CD4-positive, alpha-beta T cell (primary cell): ENCODE data around the gene TYR. TPM values are rescaled to one million over a fixed set of nuclear protein-coding genes. Genes with fewer than 3 reads are reported as not detected.
"Not testable (repeated sequence)": the region's sequence is repeated elsewhere in the genome, so short reads cannot be mapped to it uniquely, and the experiment has no call there.

ENCODE experiments used
- ATAC-seq: fragments of 200-7000 bp; cut with Tn5 transposase; one replicate; pipeline ENCODE4 v1.10.0; 2022; ENCODE audit warnings: mild to moderate bottlenecking; ENCODE audit not compliant: poor library complexity
- CTCF ChIA-PET: fragments of 350-600 bp; sonication (Branson Sonifier 250); formaldehyde crosslinking; loops from one replicate; lab custom pipeline; 2021; ENCODE audit warnings: antibody characterized with exemption, inconsistent platforms; lab: Charles Lee
- POLR2A ChIA-PET: fragments of 350-600 bp; sonication (Branson Sonifier 250); formaldehyde crosslinking; loops from one replicate; lab custom pipeline; 2021; ENCODE audit warnings: antibody characterized with exemption, inconsistent platforms; lab: Charles Lee
- DNase-seq, 14 experiments: peaks; one replicate each; pipeline ENCODE4 v3.0.0-alpha.2; 2013 to 2020; ENCODE audit warnings: mixed read lengths in 2 of 14
- H3K27ac ChIP-seq, 2 donors: one replicate each; pipeline versions ENCODE4 v1.5.1 to v1.7.0; 2013; ENCODE audit warnings: low read length in 2 of 2, low read depth in 1 of 2, mild to moderate bottlenecking in 1 of 2
- H3K27me3 ChIP-seq, 2 experiments: 1 replicate in 1 of 2; 2 replicates in 1 of 2; pipeline versions ENCODE4 v1.6.1 to v1.7.0; 2013; ENCODE audit warnings: low read length in 2 of 2, control low read depth in 1 of 2, mild to moderate bottlenecking in 1 of 2, moderate library complexity in 1 of 2; ENCODE audit not compliant: insufficient read depth in 2 of 2, control insufficient read depth in 1 of 2
- H3K36me3 ChIP-seq: one replicate; pipeline ENCODE4 v1.6.1; 2013; ENCODE audit warnings: low read length, control low read depth; ENCODE audit not compliant: insufficient read depth
- H3K4me1 ChIP-seq: one replicate; pipeline ENCODE4 v1.6.1; 2013; ENCODE audit warnings: low read length, control low read depth; ENCODE audit not compliant: insufficient read depth
- H3K4me3 ChIP-seq: one replicate; pipeline ENCODE4 v1.5.1; 2013; ENCODE audit warnings: mild to moderate bottlenecking, low read length, moderate library complexity
- H3K9me3 ChIP-seq, 2 experiments: 1 replicate in 1 of 2; 2 replicates in 1 of 2; pipeline versions ENCODE4 v1.6.1 to v1.7.0; 2013; ENCODE audit warnings: low read length in 2 of 2, mild to moderate bottlenecking in 2 of 2, control low read depth in 1 of 2, moderate library complexity in 1 of 2; ENCODE audit not compliant: control insufficient read depth in 1 of 2, insufficient read depth in 1 of 2
- H3K27ac Mint-ChIP-seq: one replicate; pipeline ENCODE4 v1.8.0; 2020; ENCODE audit warnings: mixed read lengths
- H3K27me3 Mint-ChIP-seq: one replicate; pipeline ENCODE4 v1.8.0; 2021; ENCODE audit warnings: mixed read lengths
- H3K36me3 Mint-ChIP-seq: one replicate; pipeline ENCODE4 v1.8.0; 2021; ENCODE audit warnings: low read depth, mixed read lengths
- H3K4me1 Mint-ChIP-seq: one replicate; pipeline ENCODE4 v1.8.0; 2021; ENCODE audit warnings: low read depth, mixed read lengths
- H3K4me3 Mint-ChIP-seq: one replicate; pipeline ENCODE4 v1.8.0; 2020; ENCODE audit warnings: mild to moderate bottlenecking, mixed read lengths
- H3K9me3 Mint-ChIP-seq: one replicate; pipeline ENCODE4 v1.8.0; 2020; ENCODE audit warnings: mixed read lengths
- CTCF ChIP-seq: fragments of 200-600 bp; IDR thresholded peaks from one replicate; pipeline ENCODE4 v1.8.0; 2022; ENCODE audit warnings: antibody characterized with exemption, mild to moderate bottlenecking
- intact Hi-C, 2 experiments: fragments of 100-400 bp; cut with DNase I in 1 of 2; cut with micrococcal nuclease in 1 of 2; formaldehyde crosslinking; loops; one replicate each; pipeline versions ENCODE4 v1.15.1 to v1.9.0; 2023 to 2025; cut with DNase I, micrococcal nuclease
- total RNA-seq, 174 experiments: library from RNA in 2 of 174; stranded (reverse) in 2 of 174; gene quantifications; one replicate each; pipeline ENCODE4 v1.2.3 and lab custom pipeline; 2021 to 2026

TYR gene
- total RNA-seq, 2 experiments from 2014 or later = not detected

- no peaks in the 10 kb centered on the region for H3K27me3 ChIP-seq
- DNase-seq (no peak), ATAC-seq (no peak)
- no peaks in the 10 kb centered on the region for H3K36me3 Mint-ChIP-seq
- H3K27me3 Mint-ChIP-seq = no peaks in the 10 kb centered on the region
- H3K4me1 Mint-ChIP-seq = no peaks in the 10 kb centered on the region
- ChIA-PET POLR2A (no interaction called here), CTCF (no interaction called here)
- H3K36me3 ChIP-seq = no peaks in the 10 kb centered on the region
- no peak overlapping the region for H3K4me3 Mint-ChIP-seq
- no peaks in the 10 kb centered on the region for H3K9me3 Mint-ChIP-seq
- no peak overlapping the region for H3K27ac ChIP-seq
- H3K4me1 ChIP-seq = no peaks in the 10 kb centered on the region
- no peak for TF ChIP-seq CTCF
- intact Hi-C loops = no loop called here
- no peaks in the 10 kb centered on the region for H3K9me3 ChIP-seq
- no peak overlapping the region for H3K4me3 ChIP-seq
- H3K27ac Mint-ChIP-seq = no peak overlapping the region
These were observed 58.3 kb downstream of the TYR start for GRCh38 chr11:89235976-89236375.

GRCh38 chr11:89247007-89247406 is 69.3 kb downstream of the TYR start:
- intact Hi-C loops, H3K9me3 ChIP-seq, H3K4me3 ChIP-seq, DNase-seq, CTCF ChIA-PET, ATAC-seq, H3K4me1 Mint-ChIP-seq, H3K27me3 ChIP-seq, POLR2A ChIA-PET, H3K36me3 ChIP-seq, H3K9me3 Mint-ChIP-seq, H3K36me3 Mint-ChIP-seq, H3K4me1 ChIP-seq, H3K27ac ChIP-seq, H3K27ac Mint-ChIP-seq, H3K27me3 Mint-ChIP-seq, H3K4me3 Mint-ChIP-seq: not testable (repeated sequence)

DNA sequence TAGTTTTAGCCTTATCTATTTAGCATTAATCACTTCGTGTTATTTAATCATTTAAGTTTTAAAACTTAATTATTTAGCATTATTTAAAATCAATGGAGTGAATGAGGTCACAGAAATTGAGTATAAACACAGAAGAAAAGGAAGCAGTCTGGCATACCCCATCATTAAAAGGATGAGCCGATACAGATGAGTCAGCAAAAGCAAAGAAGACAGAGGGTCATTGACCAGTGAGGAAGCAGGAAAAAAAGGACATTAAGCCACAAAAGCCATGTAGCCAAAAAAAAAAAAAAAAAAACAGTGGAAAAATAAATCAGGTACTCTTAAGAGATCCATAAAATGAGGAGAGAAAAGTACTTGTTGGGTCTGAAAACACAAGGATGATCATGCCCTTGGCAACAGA is 71.5 kb downstream of the TYR start:
- CTCF ChIA-PET = no interaction called here
- Mint-ChIP-seq H3K27ac (no peak overlapping the region), H3K4me3 (no peak overlapping the region), H3K9me3 (no peaks in the 10 kb centered on the region), H3K4me1 (no peaks in the 10 kb centered on the region), H3K36me3 (no peaks in the 10 kb centered on the region), H3K27me3 (peaks cover 5% of the 10 kb centered on the region)
- Histone ChIP-seq H3K4me1 (no peaks in the 10 kb centered on the region), H3K9me3 (no peaks in the 10 kb centered on the region), H3K27ac (no peak overlapping the region), H3K4me3 (no peak overlapping the region), H3K36me3 (no peaks in the 10 kb centered on the region), H3K27me3 (no peaks in the 10 kb centered on the region)
- DNase-seq (no peak), ATAC-seq (no peak)
- intact Hi-C loops = no loop called here
- POLR2A ChIA-PET = no interaction called here
- no peak for TF ChIP-seq CTCF

DNA sequence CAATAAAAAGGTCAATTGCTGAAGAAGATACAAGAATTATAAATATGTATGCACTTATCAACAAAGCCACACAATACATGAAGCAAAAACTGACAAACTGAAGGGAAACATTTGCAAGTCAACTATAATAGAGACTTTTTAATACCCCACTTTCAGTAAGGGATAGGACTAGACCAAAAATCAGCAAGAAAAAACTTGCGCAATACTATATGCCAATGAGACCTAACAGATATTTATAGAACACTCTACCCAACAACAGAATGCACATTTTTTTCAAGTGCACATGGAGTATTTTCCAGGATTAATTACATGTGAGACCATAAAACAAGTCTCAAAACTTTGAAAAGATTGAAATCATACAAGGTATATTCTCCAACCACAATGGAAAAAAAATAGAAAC is 83.8 kb downstream of the TYR start:
- H3K4me1 Mint-ChIP-seq, H3K4me3 Mint-ChIP-seq, H3K9me3 Mint-ChIP-seq, ATAC-seq, H3K27me3 Mint-ChIP-seq, CTCF ChIA-PET, H3K36me3 ChIP-seq, H3K27me3 ChIP-seq, H3K9me3 ChIP-seq, H3K36me3 Mint-ChIP-seq, H3K27ac Mint-ChIP-seq, H3K4me1 ChIP-seq, DNase-seq, H3K27ac ChIP-seq, POLR2A ChIA-PET, H3K4me3 ChIP-seq, intact Hi-C loops: not testable (repeated sequence)
